NCI-H2081 (cell line): ENCODE measurements around the gene SOS1.

Experiments used
- DNase-seq, 2 experiments: peaks; one replicate each; lab custom pipeline; 2025; lab: John Stamatoyannopoulos, UW

SOS1 gene

GRCh38 chr2:39024833-39025232 is 96.0 kb downstream of the SOS1 start:
- DNase-seq, result no peak

DNA sequence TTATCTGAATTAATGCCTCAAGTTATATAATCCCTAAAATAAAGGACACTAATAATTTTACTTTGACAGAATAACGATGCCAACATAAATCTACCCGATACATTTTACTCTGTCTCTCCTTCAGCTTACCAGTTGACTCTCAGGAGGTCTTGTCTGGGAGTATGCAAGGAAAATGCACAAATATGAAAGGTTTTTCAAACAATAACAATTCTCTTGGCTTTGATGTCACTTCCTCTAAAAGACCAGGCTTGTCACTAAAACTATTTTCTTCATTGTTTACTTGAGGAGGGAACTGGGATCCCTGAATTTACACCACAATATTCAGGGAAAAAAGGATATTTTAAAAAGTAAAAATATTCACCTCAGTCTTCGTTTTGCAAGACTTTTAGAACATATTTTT is 97.2 kb downstream of the SOS1 start:
- DNase-seq, result no peak

- no peak for DNase-seq
These were observed 98.1 kb downstream of the SOS1 start for GRCh38 chr2:39022642-39023235.

- no peak for DNase-seq
These were observed 100.5 kb downstream of the SOS1 start for GRCh38 chr2:39020383-39020782.

- no peak for DNase-seq
These were observed 102.2 kb downstream of the SOS1 start for GRCh38 chr2:39018638-39019037.

DNA sequence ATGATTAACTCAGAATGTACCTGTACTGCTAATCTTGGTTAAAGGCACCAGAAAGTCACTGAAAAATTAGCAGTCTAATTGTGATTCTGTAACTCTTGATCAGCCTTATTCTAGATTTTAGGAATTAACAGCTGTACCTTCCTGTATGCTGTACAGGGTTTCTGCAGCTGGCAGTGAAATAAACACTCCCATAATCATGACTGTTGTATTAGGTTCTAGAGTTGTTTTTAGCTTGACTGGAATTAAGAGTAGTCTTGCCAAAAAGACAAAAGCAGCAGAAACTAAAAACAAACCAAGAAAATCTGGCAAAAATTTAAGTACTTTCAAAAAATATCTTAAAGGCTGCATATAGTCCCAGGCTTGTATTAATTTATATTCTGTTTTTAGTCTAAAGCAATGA is 103.5 kb downstream of the SOS1 start:
- DNase-seq, result no peak

DNA sequence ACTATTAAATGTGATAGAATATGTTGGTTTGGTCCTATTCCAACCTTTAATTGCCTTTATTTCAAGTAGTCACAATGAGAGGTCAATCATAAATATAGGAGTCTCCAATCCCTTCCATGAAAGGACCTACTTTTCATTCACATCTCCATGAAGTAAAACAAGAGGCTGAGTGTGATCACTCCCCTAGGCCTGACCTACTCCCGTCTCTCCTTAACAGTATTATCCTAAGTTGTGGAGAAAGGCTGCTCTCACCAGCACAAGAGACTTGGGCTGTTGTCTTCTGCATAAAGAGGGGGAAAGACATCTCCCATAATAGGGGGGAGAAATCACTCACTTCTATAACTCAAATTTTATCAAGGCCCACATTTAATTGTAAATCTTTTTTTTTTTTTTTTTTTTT is 105.4 kb downstream of the SOS1 start:
- no peak for DNase-seq

- no peak for DNase-seq
These were observed 107.0 kb downstream of the SOS1 start for GRCh38 chr2:39013871-39014270.

DNA sequence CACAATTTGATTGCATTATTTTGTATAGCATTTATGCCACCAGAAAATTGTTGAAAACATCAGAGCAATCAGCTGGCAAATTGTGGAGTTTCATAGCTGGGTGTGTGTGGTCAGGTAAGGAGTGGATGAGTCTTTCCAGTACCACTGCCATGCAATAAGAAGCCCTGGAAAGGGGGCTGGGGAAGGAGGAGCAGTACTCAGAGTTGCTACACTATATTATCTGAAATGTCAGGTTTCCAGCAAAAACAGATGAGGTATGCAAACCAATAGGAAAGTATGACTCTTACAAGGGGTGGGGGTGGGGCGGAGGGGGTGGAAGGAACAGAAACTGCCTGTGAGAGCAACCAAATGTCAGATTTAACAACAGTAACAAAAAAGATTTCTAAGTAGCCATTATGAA is 112.2 kb downstream of the SOS1 start:
- DNase-seq, result no peak

DNA sequence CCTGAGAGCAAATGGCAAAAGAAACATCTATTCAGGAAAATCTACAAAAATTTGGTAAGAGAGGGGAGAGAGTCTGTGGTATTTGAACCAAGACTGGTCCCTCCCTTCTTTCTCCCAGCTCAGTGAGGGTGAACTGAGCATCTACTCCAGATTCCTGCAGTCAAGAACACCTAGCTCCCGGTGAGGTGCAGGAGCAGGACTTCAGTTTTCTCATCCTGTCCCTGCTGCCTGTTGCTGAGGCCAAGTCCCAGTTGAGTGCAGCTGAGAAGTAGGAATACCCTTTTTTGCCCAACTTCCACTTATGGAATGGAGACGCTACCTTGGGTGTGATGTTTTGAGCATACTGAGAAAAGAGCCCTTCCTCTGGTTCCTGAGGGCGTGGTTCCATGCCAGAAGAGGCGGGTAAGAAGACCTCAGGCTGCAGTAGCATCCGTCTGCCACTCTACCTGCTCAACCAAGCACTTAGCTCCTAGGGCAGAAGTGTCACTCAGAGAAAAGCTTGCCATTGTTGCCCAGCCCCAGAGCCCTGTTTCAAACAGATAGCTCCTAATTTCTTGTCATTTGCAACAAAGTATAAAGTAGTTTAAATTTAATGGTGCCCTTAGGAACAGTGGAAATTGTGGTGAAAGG is 112.9 kb downstream of the SOS1 start:
- no peak for DNase-seq

DNA sequence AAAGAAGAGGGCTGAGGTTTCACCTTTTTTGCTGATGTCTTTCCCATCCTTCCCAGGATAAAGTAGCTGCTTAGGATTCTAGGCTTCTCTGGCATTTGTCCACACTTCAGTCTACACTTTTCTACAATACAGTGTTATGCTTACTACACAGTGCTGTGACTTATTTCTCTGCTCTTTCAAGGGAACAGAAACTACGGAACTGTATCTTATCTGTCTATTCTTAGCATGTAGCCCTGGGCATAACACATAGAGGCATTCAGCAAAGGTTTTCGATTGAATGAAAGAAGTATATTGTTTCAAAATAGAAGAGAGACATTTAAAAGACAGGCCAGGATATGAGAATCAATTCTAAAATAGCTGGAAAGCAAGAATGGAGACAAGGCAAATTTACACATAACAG is 120.3 kb downstream of the SOS1 start:
- DNase-seq, result no peak

GRCh38 chr2:38997781-38998180 is 123.1 kb downstream of the SOS1 start:
- peak in 1 of 2 experiments; percentile 17 for DNase-seq

DNA sequence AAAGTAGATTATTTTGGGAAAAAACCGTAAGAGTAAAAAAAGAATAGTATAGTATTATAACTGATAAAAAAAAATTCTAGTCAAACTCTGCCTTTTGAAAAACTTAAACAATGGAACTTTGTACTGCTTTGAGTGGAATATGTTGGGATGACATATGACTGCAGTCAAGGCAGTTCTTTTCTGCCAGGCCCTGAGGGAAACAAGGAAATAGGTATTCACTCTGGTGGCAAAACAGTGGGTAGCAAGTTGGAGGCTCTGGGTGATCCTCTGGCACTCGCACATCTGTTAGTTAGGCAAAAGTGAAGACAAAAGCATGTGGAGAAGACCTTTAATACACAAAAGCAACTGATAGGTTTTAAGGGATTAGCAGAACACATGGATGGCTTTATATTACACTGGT is 129.0 kb downstream of the SOS1 start:
- no peak for DNase-seq

DNA sequence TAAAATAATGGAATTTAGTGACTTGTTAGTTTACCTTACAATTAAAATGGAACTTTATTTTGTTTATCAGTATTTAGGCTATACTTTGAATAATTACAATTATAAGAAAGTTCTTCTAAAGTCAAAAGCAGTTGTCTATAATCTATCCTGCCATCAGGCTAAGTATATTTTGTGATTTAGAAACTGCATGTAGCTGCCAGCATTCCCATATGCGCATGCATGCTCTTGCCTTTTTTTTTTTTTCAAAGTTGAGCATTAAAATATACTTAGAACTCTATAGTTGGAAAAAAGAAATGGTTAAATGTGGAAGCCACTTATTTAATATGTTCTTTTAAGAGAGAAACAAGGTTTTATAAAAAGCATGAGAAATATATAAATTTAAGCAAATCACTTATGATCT is 132.1 kb downstream of the SOS1 start:
- DNase-seq, result no peak

DNA sequence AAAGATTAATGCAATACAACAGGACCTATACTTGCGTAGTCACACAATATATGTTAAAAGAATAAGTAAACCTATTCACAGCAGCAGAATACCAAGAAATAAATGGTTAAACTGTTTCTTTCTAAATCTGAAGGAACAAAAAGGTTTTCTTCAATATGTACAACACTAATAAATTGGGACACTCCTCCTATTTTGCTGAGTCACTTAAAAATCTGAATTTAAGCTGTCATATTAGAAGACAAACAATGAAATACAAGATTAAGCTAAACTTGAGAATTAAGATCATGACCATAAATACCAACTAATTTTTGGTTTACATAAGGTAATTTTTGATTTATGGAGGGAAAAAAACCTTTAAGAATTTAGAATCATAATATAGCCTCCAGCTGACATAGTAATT is 138.4 kb downstream of the SOS1 start:
- no peak for DNase-seq

DNA sequence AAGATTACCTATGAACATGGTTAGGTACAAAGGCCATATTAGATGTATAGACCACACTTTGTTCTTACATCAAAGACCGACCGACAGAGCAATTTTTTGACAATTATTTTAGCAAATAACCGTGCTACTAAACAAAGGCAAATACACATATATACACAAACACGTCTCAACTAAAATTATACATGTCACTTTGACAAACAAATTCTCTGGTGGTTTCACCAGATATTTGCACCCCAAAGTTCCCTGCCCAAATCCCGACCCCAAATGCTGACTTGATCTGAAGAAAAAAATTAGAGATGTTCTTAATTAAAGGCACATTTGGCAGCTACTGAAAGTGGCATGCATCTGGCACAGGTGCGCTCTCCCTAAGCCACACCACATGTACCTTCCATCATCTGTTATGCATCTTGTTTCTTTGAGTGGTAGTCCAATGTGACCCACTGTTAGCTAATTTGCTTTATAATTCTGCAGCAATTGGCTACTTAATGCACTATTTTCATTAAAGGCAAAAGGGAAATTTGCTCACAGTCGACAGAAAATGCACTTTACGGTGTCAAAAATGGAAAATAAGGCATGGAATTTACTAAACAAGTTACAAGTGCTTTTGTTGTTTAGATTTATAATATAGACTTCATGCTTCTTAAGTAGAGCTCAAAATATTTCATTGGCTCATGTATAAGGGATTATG is 139.0 kb downstream of the SOS1 start:
- no peak for DNase-seq

DNA sequence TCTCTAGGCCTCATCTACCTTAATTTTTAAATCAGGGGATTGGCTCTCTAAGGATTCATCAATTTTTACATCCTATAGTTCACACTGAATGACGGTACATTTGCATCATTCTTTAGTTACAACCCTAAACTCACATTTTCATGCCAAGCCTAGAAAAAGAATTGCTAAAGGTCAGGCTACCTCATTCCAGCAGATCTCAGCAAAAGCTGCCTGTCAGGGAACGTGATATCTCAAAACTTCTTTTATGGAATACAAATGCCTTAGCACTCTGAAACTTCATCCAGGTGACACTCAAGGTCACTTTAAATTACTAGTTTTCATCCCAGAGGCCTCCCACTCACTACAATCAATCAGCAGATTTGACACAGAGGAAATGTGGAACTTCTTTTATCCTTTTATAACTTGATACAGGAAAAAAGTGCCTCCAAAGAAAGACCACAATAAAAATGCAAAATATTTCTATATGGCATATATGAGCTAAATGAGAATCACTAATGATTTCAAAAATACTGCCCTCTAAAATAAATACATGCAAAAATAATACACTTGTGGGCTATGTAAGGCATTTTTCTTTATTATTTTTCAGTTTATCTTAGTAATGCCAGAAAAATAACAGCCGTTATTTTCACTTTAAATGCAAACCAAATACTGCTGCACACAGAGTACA is 139.7 kb downstream of the SOS1 start:
- DNase-seq, result no peak

- DNase-seq, result no peak
These were observed 141.9 kb downstream of the SOS1 start for GRCh38 chr2:38978908-38979307.

GRCh38 chr2:38978296-38978903 is 142.5 kb downstream of the SOS1 start:
- no peak for DNase-seq

DNA sequence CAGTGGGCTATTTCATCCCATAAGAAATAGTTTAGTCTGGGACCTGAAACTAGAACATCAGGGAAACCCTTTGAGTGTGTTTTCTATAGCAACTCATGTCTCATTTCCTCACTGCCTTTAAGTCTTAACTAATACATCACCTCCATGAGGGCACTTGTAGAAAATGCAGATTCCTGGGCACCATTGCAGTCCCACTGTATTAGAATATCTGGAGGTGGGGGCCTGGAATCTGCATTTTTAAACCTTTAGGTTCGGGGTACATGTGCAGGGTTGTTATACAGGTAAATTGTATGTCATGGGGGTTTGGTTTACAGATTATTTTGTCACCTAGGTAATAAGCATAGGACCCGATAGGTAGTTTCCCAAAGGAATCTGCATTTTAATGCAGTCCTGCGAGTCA is 143.8 kb downstream of the SOS1 start:
- DNase-seq, result no peak

GRCh38 chr2:38975042-38975441 is 145.8 kb downstream of the SOS1 start:
- no peak for DNase-seq

DNA sequence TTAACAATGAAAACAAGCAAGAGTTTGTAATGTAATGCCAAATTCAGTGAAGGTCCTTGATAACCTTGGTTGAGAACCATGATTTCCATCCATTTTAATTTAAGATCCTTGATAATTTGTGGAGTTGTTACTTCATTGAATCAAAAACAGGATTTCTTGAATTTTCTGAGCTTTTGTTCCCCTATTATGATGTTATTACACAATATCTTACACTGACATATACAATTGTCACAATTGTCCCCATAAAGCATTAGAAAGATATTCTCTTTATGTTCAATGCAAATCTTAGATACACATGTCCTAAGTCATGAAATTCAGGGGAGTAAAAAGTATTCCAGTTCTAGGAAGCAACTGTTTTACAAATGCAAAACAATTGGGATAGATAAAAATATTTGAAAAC is 147.6 kb downstream of the SOS1 start:
- DNase-seq, result no peak

DNA sequence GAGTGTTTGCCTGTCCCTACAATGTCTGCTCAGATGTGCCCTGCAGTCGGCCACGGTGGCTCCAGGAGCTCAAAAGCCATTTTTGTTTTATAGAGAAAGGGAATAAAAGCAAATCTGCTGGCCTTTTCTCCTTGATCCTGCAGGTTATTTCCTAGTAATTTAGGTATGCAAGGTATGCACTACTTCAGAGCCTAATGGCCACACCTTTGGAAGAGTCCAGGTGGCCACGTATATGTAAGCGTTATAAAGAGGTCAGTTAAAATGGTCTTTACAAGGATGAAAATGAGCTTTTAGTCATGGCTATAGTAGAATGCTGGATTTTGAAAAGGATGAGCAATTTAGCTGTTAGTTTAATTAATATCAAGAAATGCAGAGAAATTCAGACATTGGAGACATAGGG is 149.5 kb downstream of the SOS1 start:
- DNase-seq, result no peak
